OCI-M2 (cell line): ENCODE results near the gene TRIM29.

Experiments
- DNase-seq: peaks from one replicate; lab custom pipeline; 2025; ENCODE audit not compliant: unreplicated experiment; lab: John Stamatoyannopoulos, UW

Gene TRIM29

GRCh38 chr11:120123946-120124345, 14.0 kb downstream of the TRIM29 start:
- no peak for DNase-seq

GRCh38 chr11:120122924-120123683, 14.8 kb downstream of the TRIM29 start:
- no peak for DNase-seq

GRCh38 chr11:120121914-120122473, 15.9 kb downstream of the TRIM29 start:
- DNase-seq = no peak

GRCh38 chr11:120121336-120121735, 16.6 kb downstream of the TRIM29 start:
- DNase-seq = no peak

GRCh38 chr11:120120805-120121335, 17.0 kb downstream of the TRIM29 start:
- DNase-seq = no peak

- no peak for DNase-seq
These were observed 18.8 kb downstream of the TRIM29 start for GRCh38 chr11:120119121-120119520.

GRCh38 chr11:120117991-120118390, 19.9 kb downstream of the TRIM29 start:
- DNase-seq = no peak

- DNase-seq = no peak
These were observed 20.9 kb downstream of the TRIM29 start for GRCh38 chr11:120116966-120117365.

- no peak for DNase-seq
These were observed 22.5 kb downstream of the TRIM29 start for GRCh38 chr11:120115272-120116000.

GRCh38 chr11:120112174-120112796, 25.6 kb downstream of the TRIM29 start:
- no peak for DNase-seq

GRCh38 chr11:120109531-120109930, 28.4 kb downstream of the TRIM29 start:
- DNase-seq = no peak

- no peak for DNase-seq
These were observed 29.1 kb downstream of the TRIM29 start for GRCh38 chr11:120108785-120109168.

GRCh38 chr11:120108154-120108784, 29.6 kb downstream of the TRIM29 start:
- DNase-seq = no peak

GRCh38 chr11:120107692-120108091, 30.2 kb downstream of the TRIM29 start:
- DNase-seq = no peak

- no peak for DNase-seq
These were observed 31.4 kb downstream of the TRIM29 start for GRCh38 chr11:120106354-120107150.

- DNase-seq = no peak
These were observed 32.3 kb downstream of the TRIM29 start for GRCh38 chr11:120105576-120105975.

- no peak for DNase-seq
These were observed 33.8 kb downstream of the TRIM29 start for GRCh38 chr11:120104041-120104565.

- DNase-seq = no peak
These were observed 35.1 kb downstream of the TRIM29 start for GRCh38 chr11:120102864-120103122.

GRCh38 chr11:120102050-120102863, 35.7 kb downstream of the TRIM29 start:
- DNase-seq = no peak
